ENCODE data around the gene HOXA10. TPM values are rescaled to one million over a fixed set of nuclear protein-coding genes. Genes with fewer than 3 reads are reported as not detected.

HOXA10 gene
- not detected for total RNA-seq

DNA sequence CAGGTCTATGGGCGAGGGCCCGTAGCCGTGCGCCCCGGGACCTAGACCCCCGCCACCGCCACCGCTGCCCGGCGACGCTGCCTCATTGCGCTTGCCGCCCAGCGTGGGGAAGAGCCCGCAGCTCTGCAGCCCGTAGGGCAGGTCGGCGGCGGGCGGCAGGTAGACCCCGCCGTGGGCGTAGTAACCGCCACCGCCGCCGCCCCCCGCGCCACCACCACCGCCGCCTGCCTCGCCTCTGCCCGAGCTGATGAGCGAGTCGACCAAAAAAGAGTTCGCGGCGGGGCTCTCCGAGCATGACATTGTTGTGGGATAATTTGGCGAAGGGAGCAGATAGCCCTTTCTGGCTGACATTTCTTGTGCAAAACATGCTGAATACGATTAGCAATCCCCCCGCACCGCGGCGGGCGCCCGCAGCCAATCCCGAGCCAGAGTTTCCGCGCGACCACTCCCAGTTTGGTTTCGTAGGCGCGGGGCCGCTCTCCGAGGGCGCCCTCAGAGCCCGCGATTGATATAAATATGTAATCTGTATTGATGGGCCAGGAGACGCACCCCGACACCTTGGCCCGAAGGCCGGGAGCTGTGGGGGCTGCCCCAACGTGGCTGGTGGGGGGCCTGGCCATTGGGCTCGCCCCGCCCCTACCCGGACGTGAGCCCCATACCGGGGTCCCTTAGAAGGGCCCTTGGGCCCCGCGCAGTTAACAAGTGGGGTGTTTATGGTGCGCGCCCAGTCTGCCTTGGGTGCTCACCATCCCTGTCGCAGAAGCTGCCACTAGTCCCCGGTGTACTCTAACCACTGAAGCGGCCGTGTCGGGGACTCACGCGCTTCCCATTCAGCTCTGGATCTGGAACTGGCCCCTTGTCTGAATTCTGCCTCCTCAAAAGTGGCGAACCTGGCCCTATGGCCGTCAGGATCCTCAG lies at the start of gene HOXA10:
Gene HOXA10 (minus strand): TSS at position 365 of the 918 bp plus-strand sequence. CDS start 14 bp downstream, at position 351.
- CTCF ChIA-PET, result interaction anchor here (0.6 to 1.6 kb wide), 3 partner anchors 25 to 493 kb away, joined by 3 to 9 read pairs (median 3); no protein-coding TSS in a partner anchor
- no peaks in the 10 kb centered on the region for H3K9me3 Mint-ChIP-seq
- peaks cover 20% of the 10 kb centered on the region for H3K4me1 Mint-ChIP-seq (ENCODE audit: low read depth)
- no peak within 1 kb of the TSS for H3K27ac Mint-ChIP-seq
- H3K36me3 Mint-ChIP-seq (ENCODE audit: low read depth), result no peaks in the 10 kb centered on the region
- intact Hi-C loops (cut with micrococcal nuclease), result loop anchor here (1.0 to 5.0 kb wide), 2 partner anchors 10 to 68 kb away; partner anchors contain the start of gene EVX1
- peak within 1 kb of the TSS; percentile 38 for H3K4me3 Mint-ChIP-seq
- no peak for DNase-seq
- peaks cover 63% of the 10 kb centered on the region for H3K27me3 Mint-ChIP-seq (ENCODE audit: low read depth)

DNA sequence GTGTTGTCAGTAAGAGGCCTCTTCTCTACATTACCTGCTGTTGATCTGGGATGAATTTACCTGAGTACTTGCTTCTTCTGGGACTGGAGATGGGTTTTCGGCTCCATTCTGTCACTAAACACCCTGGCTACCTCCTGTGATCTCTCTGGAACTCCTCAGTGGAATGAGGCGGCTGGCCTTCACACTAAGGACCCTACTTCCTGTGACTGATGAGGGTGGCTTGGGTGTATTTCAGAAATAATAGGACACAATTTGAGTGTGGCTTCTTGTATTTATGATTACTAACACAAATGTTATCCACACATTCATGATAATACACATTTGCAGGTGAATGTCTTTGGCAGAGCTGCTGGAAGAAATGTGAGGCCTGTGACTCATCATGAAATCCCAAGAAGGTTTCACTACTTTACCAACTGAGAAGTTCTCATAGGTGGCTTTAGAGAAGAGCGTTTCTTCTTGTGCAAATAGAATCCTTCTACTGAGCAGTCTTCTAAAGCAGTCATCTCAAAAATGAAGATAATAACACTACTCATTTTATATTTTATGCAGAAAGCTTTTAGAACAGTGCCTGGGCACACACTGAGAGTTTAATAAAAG lies 47.2 kb upstream of the HOXA10 start:
- CTCF ChIA-PET, result interaction anchor here (0.6 to 0.8 kb wide), 3 partner anchors 10 to 179 kb away, joined by 3 read pairs; no protein-coding TSS in a partner anchor
- Mint-ChIP-seq H3K27me3 (ENCODE audit: low read depth) (peaks cover 64% of the 10 kb centered on the region), H3K9me3 (no peaks in the 10 kb centered on the region), H3K4me1 (ENCODE audit: low read depth) (peaks cover 14% of the 10 kb centered on the region), H3K27ac (no peak overlapping the region), H3K36me3 (ENCODE audit: low read depth) (no peaks in the 10 kb centered on the region), H3K4me3 (no peak overlapping the region)
- no peak for DNase-seq
- intact Hi-C loops (cut with micrococcal nuclease), result loop anchor here (1.0 kb wide), 1 partner anchor 8 kb away; no protein-coding TSS in a partner anchor

DNA sequence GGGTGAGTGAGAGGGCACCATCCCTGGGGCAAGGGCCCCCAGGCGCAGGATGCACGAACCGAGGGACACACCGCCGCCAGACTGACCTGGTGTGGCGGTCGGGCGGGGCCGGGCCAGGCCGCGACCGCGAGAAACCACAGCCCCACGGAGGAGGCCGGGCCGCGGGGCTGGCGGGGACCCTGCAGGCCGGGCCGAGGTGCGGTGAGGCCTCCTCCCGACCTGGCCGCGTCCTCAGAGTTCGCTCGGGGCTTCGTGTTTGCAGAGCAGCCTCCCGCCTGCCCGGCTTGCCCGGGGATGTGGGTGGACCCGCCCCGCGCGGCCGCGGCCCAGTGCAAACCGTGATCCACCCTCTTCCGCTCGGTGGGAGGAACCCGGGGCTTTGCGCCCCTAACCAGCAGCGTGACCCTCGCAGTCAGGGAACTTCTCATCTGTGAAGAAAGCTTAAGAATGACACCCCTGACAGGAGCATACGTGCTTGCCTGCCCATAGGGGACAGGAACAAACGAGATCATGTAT lies 46.4 kb upstream of the HOXA10 start:
- Mint-ChIP-seq H3K27me3 (ENCODE audit: low read depth) (peaks cover 67% of the 10 kb centered on the region), H3K4me3 (no peak overlapping the region), H3K4me1 (ENCODE audit: low read depth) (peaks cover 14% of the 10 kb centered on the region), H3K27ac (no peak overlapping the region), H3K9me3 (no peaks in the 10 kb centered on the region), H3K36me3 (ENCODE audit: low read depth) (no peaks in the 10 kb centered on the region)
- CTCF ChIA-PET, result interaction anchor here (0.6 kb wide), 1 partner anchor 11 kb away, joined by 3 read pairs; no protein-coding TSS in a partner anchor
- intact Hi-C loops (cut with micrococcal nuclease), result no loop called here
- no peak for DNase-seq

DNA sequence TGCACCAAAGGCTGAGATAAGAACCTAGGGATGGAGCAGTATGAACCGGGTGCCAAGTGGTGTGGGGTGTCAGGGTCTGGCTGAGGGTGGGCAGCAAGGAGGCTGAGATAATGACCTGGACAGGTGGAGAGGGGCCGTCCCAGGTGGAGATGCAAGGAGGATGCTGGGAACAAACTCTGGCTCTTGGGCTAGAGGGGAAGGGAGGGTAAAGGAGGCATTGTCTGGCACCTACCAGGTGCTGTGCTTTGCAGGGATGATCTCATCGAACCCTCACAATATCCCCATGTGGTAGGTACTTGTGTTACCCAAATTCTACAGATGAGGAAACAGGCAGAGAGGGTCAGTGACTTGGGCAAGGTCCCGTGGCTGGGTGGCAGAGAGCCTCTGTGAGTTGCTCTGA lies 45.7 kb upstream of the HOXA10 start:
- H3K27me3 Mint-ChIP-seq (ENCODE audit: low read depth), result peaks cover 61% of the 10 kb centered on the region
- no peak overlapping the region for H3K4me3 Mint-ChIP-seq
- CTCF ChIA-PET, result no interaction called here
- intact Hi-C loops (cut with micrococcal nuclease), result no loop called here
- H3K36me3 Mint-ChIP-seq (ENCODE audit: low read depth), result no peaks in the 10 kb centered on the region
- peaks cover 12% of the 10 kb centered on the region for H3K4me1 Mint-ChIP-seq (ENCODE audit: low read depth)
- no peak overlapping the region for H3K27ac Mint-ChIP-seq
- DNase-seq, result no peak
- H3K9me3 Mint-ChIP-seq, result no peaks in the 10 kb centered on the region

DNA sequence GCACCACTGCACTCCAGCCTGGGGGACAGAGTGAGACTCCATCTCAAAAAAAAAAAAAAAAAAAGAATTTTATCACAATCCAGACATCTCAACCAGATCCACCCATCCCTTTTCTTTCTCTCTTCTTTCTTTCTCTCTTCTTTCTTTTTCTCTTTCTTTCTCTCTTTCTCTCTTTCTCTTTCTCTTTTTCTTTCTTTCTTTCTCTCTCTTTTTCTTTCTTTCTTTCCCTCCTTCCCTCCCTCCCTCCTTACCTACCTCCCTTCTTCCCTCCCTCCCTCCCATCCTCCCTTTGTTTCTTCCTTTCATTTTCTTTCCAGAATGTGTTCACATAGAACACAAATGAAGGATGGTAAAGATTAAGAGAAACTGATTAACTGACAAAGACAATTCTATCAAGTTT lies 43.8 kb upstream of the HOXA10 start:
- Mint-ChIP-seq H3K36me3 (ENCODE audit: low read depth) (no peaks in the 10 kb centered on the region), H3K4me3 (no peak overlapping the region), H3K9me3 (no peaks in the 10 kb centered on the region), H3K27me3 (ENCODE audit: low read depth) (peaks cover 62% of the 10 kb centered on the region), H3K27ac (no peak overlapping the region), H3K4me1 (ENCODE audit: low read depth) (peaks cover 12% of the 10 kb centered on the region)
- DNase-seq, result no peak
- intact Hi-C loops (cut with micrococcal nuclease), result no loop called here
- CTCF ChIA-PET, result interaction anchor here (1.0 kb wide), 1 partner anchor 24 kb away, joined by 3 read pairs; the partner anchor contains the start of gene EVX1

DNA sequence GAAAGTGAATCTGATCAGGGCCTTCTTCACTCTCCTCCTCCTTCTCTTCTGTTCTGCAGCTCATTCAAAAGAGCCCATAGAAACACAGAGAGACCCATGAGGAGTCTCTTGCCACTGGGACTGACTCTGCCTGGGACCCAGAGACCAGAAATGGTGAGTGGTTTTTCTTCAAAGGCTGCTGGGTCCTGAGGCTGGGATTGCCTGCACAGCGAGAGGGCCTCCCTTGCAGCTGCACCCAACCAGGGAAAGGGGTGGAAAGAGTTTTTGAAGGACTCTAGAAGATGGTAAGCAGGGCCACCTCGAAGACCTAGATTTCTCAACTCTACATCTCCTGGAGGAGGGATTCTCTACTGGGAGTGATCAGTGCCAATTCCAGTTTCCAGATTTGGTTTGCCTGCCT lies 41.2 kb upstream of the HOXA10 start:
- H3K4me1 Mint-ChIP-seq (ENCODE audit: low read depth), result peaks cover 17% of the 10 kb centered on the region
- DNase-seq, result no peak
- no peak overlapping the region for H3K4me3 Mint-ChIP-seq
- no peaks in the 10 kb centered on the region for H3K36me3 Mint-ChIP-seq (ENCODE audit: low read depth)
- H3K27me3 Mint-ChIP-seq (ENCODE audit: low read depth), result peaks cover 67% of the 10 kb centered on the region
- H3K9me3 Mint-ChIP-seq, result no peaks in the 10 kb centered on the region
- no peak overlapping the region for H3K27ac Mint-ChIP-seq
- intact Hi-C loops (cut with micrococcal nuclease), result no loop called here
- CTCF ChIA-PET, result no interaction called here

DNA sequence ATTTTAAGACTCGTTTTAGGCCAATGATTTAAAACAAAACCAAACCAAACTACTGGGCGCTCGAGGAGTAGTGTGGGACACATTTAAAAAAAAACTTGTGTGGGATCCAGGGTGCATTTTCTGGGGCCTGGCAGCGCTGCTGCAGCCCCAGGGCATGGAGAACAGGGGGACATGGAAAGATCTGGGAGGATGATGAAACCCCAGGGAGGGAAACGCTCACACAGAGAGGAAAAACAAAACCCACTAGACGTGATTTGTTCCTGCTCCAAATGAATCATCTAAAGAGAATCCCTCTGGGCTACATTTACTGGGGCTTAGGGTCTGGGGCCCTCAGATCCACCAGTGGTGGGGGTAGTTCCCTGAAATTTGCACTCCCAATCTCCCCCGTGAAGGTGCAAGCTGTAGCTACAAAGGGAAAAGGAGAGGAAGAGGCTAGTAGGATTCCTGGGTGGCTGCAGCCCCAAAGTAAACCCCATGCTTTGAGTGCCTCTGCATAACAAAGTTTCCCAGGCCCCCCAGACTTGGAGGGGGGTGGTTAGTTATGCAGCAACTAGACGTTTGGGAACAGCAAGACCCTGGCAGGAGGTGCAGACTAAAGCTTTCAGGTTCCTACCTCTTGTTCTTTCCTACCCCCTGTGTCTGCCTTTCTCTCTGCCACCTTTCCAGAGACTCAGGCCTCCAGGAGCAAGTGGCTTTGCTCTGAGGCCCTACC lies 40.3 kb upstream of the HOXA10 start:
- no peak for DNase-seq
- Mint-ChIP-seq H3K9me3 (no peaks in the 10 kb centered on the region), H3K27ac (no peak overlapping the region), H3K4me3 (no peak overlapping the region), H3K36me3 (ENCODE audit: low read depth) (no peaks in the 10 kb centered on the region), H3K27me3 (ENCODE audit: low read depth) (peaks cover 68% of the 10 kb centered on the region), H3K4me1 (ENCODE audit: low read depth) (peaks cover 15% of the 10 kb centered on the region)
- intact Hi-C loops (cut with micrococcal nuclease), result loop anchor here (5.0 kb wide), 1 partner anchor 878 kb away; no protein-coding TSS in a partner anchor
- CTCF ChIA-PET, result no interaction called here

DNA sequence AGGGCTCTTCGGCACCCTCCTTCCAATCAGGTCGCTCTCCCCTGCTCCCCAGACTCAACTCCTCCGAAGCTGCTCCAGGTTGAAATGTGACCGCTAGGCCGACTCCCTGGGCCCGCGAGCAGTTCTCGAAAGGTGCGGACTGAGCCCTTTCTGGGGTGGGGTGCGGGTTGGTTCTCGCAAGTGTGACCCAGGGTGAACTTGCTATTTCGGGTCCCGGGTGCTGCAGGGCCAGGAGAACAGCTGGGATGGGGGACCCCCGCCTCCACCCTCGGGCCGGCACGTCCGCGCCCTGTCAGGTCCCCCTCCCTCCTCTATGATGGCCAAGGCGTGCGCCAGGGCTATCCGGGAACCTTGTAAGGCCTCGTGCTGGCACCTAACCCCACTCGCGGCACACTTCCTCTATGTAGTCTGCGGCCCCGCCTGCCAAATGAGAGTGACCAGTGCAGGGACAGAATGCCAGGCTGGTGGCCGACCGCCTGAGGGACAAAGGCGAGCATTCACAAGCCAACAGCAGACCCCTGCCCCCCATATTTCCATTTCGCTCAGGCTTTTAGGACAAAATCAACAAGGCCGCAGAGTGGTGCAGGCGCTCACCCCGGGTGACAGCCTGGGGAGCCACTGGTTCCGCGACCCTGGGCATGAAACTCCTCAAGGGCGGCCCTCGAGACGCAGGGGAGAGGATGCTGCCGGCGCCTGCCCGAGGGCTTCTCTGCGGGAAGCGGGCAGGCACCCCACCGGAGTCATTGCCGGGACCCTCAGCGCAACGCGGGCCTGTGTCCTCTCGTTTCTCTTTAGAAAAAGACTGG lies 39.5 kb upstream of the HOXA10 start:
- Mint-ChIP-seq H3K27ac (no peak overlapping the region), H3K36me3 (ENCODE audit: low read depth) (no peaks in the 10 kb centered on the region), H3K4me3 (no peak overlapping the region), H3K9me3 (no peaks in the 10 kb centered on the region), H3K27me3 (ENCODE audit: low read depth) (peaks cover 67% of the 10 kb centered on the region), H3K4me1 (ENCODE audit: low read depth) (peaks cover 15% of the 10 kb centered on the region)
- intact Hi-C loops (cut with micrococcal nuclease), result loop anchor here (1.0 to 5.0 kb wide), 2 partner anchors 8 to 879 kb away; no protein-coding TSS in a partner anchor
- CTCF ChIA-PET, result interaction anchor here (1.2 to 1.6 kb wide), 2 partner anchors 9 to 18 kb away, joined by 3 to 6 read pairs; no protein-coding TSS in a partner anchor
- no peak for DNase-seq

DNA sequence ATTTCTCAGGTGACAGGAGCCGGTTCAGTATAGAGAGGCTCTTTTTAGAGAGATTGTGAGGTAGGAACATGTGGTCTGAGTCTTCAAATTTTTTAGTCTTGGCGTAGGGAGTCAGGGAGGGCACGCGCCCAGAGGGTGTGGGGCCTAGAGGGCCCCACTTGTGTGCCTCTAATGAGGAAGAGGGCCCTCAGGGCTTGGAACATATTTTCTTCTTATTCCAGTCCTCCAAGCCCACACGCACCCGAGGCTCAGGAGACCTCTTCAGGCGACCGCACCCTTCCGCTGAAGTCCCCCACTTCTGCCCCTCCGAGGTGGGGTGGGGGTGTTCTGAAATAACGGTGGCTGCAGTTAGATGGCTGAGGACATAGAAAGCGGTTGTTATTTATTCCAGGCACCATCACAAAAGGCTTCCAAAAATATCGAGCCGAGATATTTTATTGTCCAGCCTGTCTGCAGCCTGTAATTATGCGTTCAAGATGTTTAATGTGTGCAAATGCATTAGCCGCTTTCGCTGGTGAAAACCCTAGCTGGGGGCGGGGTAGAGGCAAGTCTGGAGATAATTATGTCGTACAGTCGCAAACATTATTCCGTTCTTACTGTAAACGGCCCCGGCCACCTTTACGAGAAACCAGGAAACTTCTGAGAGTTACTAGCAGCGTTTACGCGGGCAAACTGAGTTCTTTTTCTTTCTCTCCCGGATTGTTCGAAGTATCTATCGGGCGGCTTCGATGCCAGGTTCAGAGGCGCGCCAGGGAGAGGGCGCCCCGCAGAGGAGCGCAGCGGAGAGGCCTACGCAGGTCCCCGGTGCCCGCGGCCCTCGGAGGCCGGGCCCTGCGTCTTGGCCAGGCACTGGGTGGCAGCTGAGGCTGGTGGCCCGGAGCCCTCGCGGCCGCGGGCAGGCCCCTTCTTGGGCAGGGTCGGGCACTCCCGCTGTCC lies 38.6 kb upstream of the HOXA10 start:
- peaks cover 15% of the 10 kb centered on the region for H3K4me1 Mint-ChIP-seq (ENCODE audit: low read depth)
- H3K27me3 Mint-ChIP-seq (ENCODE audit: low read depth), result peaks cover 67% of the 10 kb centered on the region
- H3K9me3 Mint-ChIP-seq, result no peaks in the 10 kb centered on the region
- no peaks in the 10 kb centered on the region for H3K36me3 Mint-ChIP-seq (ENCODE audit: low read depth)
- H3K4me3 Mint-ChIP-seq, result no peak overlapping the region
- DNase-seq, result no peak
- CTCF ChIA-PET, result interaction anchor here (1.2 to 1.6 kb wide), 2 partner anchors 8 to 17 kb away, joined by 3 to 6 read pairs; no protein-coding TSS in a partner anchor
- intact Hi-C loops (cut with micrococcal nuclease), result loop anchor here (1.0 to 5.0 kb wide), 2 partner anchors 9 to 880 kb away; no protein-coding TSS in a partner anchor
- no peak overlapping the region for H3K27ac Mint-ChIP-seq

DNA sequence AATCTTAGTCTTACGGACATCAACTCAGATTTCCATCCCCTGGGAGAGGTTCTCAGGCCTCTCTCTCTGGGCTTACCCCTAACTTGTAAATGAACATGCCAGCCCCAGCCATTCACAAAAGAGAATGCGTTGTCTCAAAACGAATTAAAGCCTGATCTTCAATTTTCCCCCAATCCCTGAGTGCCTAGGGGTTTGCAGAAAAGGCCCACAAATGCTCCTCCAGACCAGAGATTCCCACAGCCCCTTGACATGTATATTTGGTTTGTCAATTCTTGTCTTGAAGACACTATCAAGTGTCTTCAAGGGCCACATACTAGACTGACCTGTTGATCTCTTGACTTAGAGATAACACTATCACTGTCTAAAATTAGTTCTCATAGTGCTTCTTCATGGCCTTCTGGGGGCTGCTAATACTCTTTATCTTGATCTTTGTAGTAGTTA lies 37.7 kb upstream of the HOXA10 start:
- intact Hi-C loops (cut with micrococcal nuclease), result loop anchor here (2.0 to 5.0 kb wide), 3 partner anchors 365 to 881 kb away; no protein-coding TSS in a partner anchor
- H3K4me3 Mint-ChIP-seq, result no peak overlapping the region
- no peak overlapping the region for H3K27ac Mint-ChIP-seq
- H3K36me3 Mint-ChIP-seq (ENCODE audit: low read depth), result no peaks in the 10 kb centered on the region
- no peaks in the 10 kb centered on the region for H3K9me3 Mint-ChIP-seq
- CTCF ChIA-PET, result interaction anchor here (0.9 to 2.4 kb wide), 7 partner anchors 10 to 395 kb away, joined by 3 to 10 read pairs (median 5); partner anchors contain the start of gene EVX1
- peaks cover 75% of the 10 kb centered on the region for H3K27me3 Mint-ChIP-seq (ENCODE audit: low read depth)
- DNase-seq, result no peak
- H3K4me1 Mint-ChIP-seq (ENCODE audit: low read depth), result peaks cover 15% of the 10 kb centered on the region

Measured in activated naive CD4-positive, alpha-beta T cell treated with anti-CD3 and anti-CD28 coated beads for 36 hours (primary cell).